ENCODE results near the gene XPR1.

XPR1 gene

DNA sequence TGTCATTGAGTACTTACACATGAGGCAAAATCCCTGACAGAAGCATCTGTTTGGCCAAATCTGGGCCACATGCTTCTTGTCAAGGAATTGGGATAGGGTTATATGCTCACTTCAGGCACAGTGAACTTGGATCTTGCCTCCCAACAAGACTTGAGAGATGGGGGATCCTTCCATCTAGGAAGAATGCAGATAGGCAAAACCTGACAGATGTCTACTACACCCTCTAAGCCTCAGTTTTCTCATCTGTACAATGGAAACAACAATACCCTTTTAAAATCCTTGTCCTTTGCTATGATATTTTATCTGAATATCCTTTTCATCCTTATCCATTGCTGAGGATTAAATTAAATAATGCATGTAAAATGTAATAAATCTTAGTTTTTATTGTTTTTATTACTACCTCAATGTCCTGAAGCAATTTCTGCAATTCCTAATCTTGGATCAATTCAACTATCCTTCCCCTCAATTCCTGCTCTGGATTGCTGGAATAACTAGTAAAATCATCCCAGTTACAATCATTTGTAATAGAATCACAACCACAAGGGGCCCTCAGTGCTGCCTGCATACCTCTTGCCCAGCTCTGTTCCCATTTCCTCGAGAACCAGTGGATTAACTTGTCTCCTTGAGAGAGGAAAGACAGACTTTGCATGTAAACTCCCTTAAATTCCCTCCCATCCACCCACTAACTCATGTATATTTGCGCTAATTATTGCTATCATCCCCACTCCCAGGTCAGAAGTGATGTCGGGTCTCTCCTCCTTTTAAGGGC, 8.1 kb upstream of the XPR1 start:
- Histone ChIP-seq H3K27me3 (replicated peaks; ENCODE audit: control insufficient read depth, insufficient read depth, low read length) (no peaks in the 10 kb centered on the region; the same call in 1 of the 2 replicates), H3K36me3 (ENCODE audit: control insufficient read depth, insufficient read depth, low read length) (no peaks in the 10 kb centered on the region), H3K4me3 (replicated peaks; ENCODE audit: low read depth, low read length) (no peak overlapping the region)
- TF ChIP-seq, protein P1, sequence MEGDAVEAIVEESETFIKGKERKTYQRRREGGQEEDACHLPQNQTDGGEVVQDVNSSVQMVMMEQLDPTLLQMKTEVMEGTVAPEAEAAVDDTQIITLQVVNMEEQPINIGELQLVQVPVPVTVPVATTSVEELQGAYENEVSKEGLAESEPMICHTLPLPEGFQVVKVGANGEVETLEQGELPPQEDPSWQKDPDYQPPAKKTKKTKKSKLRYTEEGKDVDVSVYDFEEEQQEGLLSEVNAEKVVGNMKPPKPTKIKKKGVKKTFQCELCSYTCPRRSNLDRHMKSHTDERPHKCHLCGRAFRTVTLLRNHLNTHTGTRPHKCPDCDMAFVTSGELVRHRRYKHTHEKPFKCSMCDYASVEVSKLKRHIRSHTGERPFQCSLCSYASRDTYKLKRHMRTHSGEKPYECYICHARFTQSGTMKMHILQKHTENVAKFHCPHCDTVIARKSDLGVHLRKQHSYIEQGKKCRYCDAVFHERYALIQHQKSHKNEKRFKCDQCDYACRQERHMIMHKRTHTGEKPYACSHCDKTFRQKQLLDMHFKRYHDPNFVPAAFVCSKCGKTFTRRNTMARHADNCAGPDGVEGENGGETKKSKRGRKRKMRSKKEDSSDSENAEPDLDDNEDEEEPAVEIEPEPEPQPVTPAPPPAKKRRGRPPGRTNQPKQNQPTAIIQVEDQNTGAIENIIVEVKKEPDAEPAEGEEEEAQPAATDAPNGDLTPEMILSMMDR (IDR thresholded peaks at IDR 0.05; ENCODE audit: insufficient read depth, low read length, poor library complexity, severe bottlenecking): no peak
- DNase-seq (ENCODE audit: extremely low read depth, insufficient read length): no peak

DNA sequence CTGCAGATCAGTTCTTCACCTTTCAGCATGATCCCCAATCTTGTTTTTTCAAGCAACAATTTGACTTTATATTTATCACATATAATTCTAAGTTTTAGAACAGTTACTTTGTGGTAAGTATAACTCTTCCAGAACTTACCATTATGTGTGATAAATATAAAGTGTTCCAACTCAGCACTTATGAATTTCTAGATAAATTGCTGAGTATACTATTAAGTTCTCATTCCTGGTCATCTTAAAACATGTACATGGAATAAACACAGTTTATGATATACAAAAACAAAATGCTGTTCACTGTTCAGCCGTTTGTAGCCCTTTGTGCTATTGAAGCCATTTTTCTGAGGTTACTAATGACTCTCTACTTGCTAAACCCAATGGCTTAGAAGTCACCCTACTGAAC, 5.1 kb upstream of the XPR1 start:
- H3K4me3 ChIP-seq (replicated peaks; ENCODE audit: low read depth, low read length): no peak overlapping the region
- TF ChIP-seq, protein P1 (IDR thresholded peaks at IDR 0.05; ENCODE audit: insufficient read depth, low read length, poor library complexity, severe bottlenecking): no peak
- H3K27me3 ChIP-seq (replicated peaks; ENCODE audit: control insufficient read depth, insufficient read depth, low read length): no peaks in the 10 kb centered on the region
- no peaks in the 10 kb centered on the region for H3K36me3 ChIP-seq (ENCODE audit: control insufficient read depth, insufficient read depth, low read length)
- no peak for DNase-seq (ENCODE audit: extremely low read depth, insufficient read length)

GRCh38 chr1:180627411-180627810, 4.4 kb upstream of the XPR1 start:
- DNase-seq (ENCODE audit: extremely low read depth, insufficient read length): no peak
- TF ChIP-seq, protein P1 (IDR thresholded peaks at IDR 0.05; ENCODE audit: insufficient read depth, low read length, poor library complexity, severe bottlenecking): no peak
- Histone ChIP-seq H3K4me3 (replicated peaks; ENCODE audit: low read depth, low read length) (no peak overlapping the region), H3K36me3 (ENCODE audit: control insufficient read depth, insufficient read depth, low read length) (no peaks in the 10 kb centered on the region), H3K27me3 (replicated peaks; ENCODE audit: control insufficient read depth, insufficient read depth, low read length) (no peaks in the 10 kb centered on the region)

DNA sequence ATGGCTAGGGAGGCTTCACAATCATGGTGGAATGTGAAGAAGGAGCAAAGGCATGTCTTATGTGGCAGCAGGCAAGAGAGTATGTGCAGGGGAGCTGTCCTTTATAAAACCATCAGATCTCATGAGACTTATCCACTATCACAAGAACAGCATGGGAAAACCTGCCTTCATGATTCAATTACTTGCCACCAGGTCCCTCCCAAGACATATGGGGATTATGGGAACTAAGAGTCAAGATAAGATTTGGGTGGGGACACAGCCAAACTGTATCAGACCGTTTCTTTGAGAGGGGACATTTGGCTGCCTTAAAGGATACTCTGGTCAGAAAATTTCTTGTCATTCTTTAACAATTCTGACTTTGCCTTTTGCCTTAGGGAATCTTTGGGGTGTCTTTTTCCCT, 3.2 kb upstream of the XPR1 start:
- Histone ChIP-seq H3K4me3 (replicated peaks; ENCODE audit: low read depth, low read length) (no peak overlapping the region), H3K36me3 (ENCODE audit: control insufficient read depth, insufficient read depth, low read length) (no peaks in the 10 kb centered on the region), H3K27me3 (replicated peaks; ENCODE audit: control insufficient read depth, insufficient read depth, low read length) (no peaks in the 10 kb centered on the region)
- no peak for DNase-seq (ENCODE audit: extremely low read depth, insufficient read length)
- TF ChIP-seq, protein P1 (IDR thresholded peaks at IDR 0.05; ENCODE audit: insufficient read depth, low read length, poor library complexity, severe bottlenecking): no peak

- H3K36me3 ChIP-seq (ENCODE audit: control insufficient read depth, insufficient read depth, low read length): no peaks in the 10 kb centered on the region
- no peak overlapping the region for H3K4me3 ChIP-seq (replicated peaks; ENCODE audit: low read depth, low read length)
- TF ChIP-seq, protein P1 (IDR thresholded peaks at IDR 0.05; ENCODE audit: insufficient read depth, low read length, poor library complexity, severe bottlenecking): no peak
- no peaks in the 10 kb centered on the region for H3K27me3 ChIP-seq (replicated peaks; ENCODE audit: control insufficient read depth, insufficient read depth, low read length)
- no peak for DNase-seq (ENCODE audit: extremely low read depth, insufficient read length)
Observed at GRCh38 chr1:180630408-180631193, 1.2 kb upstream of the XPR1 start.
